HS-27A (cell line): ENCODE results near the gene CBX5.
"Not testable (repeated sequence)": the region's sequence is repeated elsewhere in the genome, so short reads cannot be mapped to it uniquely, and the experiment has no call there.

ENCODE experiments used
- DNase-seq: peaks from one replicate; pipeline ENCODE4 v3.0.0-alpha.2; 2012; ENCODE audit warnings: low read depth, missing footprints

Gene CBX5

DNA sequence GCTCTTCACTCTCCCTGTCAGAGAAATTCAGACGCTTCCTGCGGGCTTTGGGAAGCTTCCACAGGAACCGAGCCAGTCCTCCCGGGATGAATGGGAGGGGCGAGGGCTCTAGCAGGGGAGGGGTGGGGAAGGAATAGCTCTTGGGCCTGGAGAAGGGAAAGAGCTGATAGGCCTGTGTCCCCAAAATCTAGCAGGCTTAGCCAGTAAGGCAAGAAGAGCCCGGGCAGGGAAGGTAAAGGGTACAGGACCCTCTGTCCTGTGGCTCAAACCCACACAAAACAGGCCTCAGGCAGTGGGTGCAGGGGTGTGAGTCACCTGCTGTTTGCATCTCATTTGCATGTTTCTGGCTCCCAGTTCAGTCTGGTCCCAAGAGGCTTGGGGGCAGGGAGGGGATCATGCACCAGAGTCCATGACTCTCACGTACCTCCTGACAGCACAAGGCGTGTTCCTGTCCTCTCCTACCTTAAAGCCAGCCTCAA lies 82.5 kb downstream of the CBX5 start:
- DNase-seq: no peak

DNA sequence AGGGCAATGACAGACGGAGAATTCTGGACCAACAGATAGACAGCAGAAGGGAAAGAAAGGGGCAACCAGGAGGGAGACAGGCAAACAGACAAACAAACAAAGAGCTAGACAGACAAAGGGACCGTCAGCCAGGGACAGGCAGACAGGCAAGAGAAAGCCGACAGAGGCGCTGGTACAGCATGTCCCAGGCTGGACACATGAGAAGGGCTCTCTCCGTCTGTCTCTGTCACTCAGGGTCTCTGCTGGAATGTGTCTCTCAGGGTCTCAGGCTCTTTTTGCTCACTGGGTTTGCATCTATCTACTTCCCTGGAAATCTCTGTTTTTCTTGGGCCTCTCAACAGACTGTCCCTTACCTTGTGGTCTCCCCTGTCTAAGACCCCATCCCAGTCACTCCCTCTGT lies 82.9 kb downstream of the CBX5 start:
- no peak for DNase-seq

DNA sequence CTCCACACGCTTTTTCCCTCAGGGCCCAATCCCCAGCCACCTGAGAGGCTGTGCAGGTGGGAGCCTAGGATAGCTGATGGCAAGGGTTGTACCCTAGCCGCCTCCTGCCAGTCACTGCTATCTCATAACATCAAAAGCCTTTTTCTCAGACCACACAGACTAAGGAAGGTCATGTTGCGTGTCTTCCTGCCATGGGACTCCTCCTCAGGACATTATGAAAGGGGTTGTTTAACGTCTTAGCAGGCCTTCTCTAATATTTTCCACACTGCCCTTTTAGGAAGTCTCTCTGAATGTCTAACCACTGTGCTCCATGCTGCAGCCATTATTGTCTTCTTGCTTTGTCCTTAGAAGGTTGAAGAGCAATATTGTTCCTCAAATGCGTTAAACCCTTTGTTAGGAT lies 83.5 kb downstream of the CBX5 start:
- DNase-seq: no peak

DNA sequence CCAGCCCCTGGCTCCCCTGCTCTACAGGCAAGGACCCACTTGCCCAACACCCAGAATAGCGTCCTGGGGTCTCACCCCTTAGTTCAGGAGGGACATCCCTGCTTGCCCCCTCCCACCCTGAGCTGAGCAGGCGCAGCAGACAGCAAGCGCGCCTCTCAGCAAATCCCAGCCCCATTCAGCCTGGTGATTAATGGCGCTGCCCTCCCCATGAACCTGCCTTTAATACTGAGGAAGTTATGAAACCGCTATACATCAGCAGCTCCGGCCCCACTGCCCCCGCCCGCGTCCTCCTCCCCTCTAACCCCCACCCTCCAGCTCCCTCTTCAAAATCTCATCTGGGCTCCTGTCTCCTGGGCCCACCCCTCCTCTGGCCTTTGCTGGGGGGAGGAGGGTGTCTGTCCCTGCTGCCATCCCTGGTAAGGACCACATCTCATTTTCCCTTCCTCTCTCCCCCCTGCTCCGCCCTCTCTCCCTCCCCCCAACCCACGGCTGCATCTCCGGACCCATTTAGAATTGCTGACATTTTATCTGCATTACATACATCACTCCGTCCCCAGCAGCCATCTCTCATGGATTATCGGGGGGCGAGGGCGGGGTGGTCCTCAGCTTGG lies 84.1 kb downstream of the CBX5 start:
- DNase-seq: no peak

DNA sequence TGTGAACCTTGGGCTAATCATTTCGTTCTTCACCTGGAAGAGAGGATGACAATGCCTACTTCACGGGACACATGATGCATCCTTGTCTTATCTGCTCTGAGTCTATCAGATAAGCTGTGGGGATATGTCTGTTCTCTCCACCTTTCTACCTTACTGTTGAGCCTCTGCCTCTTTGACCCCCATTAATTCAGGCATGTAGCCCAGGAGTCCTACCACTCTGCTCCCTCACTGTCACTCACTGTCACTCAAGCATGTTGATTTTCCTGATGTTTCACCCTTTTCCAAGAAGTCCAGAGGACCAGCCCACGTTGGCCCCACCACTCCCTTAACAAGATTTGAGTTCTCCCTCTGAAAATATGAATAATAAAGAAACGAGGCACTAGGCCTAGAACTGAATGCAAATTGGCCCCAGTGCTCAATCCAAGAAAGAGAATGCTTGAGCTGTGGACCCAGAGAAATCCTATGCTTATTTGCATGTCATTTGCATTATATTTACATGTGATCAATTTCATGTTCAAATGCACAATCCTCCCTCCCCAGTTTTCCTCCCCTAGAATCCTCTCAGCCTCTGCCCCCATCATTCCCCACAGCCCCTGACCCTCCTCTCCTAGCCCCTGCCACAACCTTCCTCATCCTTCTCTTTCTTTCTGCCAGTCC lies 84.7 kb downstream of the CBX5 start:
- no peak for DNase-seq

DNA sequence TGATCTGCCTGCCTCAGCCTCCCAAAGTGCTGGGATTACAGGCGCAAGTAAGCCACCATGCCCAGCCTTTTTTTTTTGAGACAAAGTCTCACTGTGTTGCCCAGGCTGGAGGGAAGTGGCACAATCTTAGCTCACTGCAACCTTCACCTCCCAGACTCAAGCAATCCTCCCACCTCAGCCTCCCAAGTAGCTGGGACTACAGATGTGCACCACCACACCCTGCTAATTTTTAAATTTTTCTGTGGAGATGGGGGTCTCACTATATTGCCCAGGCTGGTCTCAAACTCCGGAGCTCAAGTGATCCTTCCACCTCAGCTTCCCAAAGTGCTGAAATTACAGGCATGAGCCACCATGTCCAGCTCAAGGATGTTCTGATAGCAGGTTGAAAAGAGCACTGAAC lies 85.3 kb downstream of the CBX5 start:
- DNase-seq: not testable (repeated sequence)

DNA sequence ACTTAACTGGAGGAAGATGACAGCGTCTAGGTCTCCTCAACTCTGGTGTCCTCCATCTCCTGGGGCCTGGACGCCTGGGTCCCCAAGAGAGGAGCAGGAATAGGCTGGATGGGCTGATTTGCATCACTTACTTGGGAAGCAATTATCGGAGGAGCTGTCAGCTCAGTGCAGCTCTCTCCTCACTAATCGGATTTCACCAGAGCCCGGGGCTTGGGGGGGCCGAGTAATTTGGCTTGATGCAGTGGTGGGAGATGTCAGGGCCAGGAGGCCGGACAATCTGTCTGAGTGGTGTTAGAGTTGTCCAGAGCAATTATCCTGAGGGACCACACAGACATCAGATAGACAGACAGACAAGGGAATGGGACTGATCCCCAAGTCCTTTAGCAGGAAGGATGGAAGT lies 86.5 kb downstream of the CBX5 start:
- no peak for DNase-seq

DNA sequence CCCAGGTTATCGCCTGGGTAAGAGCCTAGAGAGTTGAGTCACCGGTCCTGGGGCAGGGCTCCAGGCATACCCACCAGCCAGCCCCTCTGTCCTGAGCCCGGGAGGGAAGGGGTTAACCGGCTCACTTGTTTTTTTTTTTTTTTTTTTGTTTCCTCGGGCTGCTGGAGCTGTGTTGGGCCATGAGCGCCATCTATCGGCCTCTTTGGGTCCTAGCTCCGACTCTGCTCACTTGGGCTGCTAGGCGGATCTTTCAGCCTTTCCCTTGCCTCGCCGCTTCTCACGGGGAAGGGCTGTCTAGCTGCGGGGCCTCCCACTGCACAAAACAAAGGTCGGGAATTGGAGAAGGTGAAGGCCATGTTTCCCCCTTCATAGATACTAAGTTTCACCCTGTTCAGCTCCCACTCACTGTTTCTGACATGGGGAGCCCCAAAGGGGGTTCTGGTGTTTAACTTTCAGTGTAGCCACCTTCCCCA lies 88.3 kb downstream of the CBX5 start:
- DNase-seq: peak; percentile 61

DNA sequence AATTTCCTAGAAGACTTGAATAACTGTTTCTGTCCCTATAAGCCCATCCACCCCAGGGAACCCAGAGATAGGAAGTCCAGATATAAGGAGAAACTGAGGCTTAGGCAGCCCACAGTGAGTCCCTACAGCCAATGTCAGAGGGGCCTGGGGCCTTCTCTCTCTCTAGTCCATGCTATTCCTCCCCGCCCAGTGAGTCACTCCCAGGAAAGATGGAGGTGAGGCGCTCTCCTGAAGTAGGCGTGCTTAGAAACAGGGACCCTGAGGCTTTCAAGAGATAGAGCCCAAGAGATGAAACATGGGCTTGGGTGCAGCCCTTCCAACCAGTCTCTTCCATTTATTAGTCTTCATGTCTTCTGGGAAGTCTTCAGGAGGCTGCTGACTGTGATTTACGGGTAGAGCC lies 88.8 kb downstream of the CBX5 start:
- no peak for DNase-seq

DNA sequence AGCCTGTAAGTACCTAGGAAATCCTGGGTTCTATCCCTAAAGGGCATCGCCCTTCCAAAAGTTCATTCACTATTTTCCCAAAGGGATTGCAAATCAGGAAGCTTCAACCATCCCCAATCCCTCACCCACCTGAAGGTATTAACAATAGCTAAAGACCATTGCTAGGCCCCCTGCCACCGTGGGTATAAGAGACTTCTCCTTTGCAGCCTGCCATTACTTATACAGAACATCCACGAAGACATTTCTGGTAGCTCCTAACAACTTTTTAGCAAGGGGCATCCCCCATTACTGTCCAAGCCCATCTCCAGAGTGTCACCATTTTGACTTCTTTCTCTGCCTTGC lies 90.8 kb downstream of the CBX5 start:
- no peak for DNase-seq

DNA sequence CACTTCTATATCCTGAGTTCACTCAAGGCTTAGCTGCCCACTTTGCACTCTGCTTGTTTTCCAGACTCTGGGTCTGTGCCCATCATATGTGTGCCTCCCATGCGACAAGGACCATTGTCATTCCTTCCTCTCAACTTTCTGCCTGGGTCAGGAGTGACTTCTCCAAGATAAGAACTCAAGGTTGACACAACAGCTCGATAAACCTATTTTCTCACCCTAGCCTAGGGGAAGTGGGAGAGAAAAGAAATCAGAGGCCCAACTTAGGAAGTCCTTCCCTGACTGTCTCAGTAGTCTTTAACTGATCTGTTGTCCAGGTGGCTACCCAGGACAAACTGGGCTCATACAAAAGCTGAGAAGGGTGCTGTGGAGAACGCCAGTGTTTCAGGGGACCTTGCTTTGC lies 92.8 kb downstream of the CBX5 start:
- no peak for DNase-seq

DNA sequence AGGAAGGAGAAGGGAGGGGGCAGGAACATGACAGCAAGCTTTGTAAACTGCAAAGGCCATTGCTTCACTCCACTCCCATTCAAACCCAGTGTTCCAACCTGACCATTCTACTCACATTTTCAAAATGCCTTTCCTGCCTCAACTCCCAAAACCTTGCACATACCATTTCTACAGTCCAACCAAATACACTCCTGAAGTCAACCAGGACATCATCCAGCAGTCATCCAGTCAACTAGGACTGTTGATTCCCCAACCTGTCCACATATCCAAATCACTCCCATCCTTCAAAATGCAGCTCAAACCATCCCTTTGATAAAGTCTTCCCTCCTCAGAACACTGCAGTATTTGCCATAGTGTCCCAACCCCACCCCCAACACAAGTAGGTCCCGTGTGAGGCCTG lies 94.0 kb downstream of the CBX5 start:
- no peak for DNase-seq

DNA sequence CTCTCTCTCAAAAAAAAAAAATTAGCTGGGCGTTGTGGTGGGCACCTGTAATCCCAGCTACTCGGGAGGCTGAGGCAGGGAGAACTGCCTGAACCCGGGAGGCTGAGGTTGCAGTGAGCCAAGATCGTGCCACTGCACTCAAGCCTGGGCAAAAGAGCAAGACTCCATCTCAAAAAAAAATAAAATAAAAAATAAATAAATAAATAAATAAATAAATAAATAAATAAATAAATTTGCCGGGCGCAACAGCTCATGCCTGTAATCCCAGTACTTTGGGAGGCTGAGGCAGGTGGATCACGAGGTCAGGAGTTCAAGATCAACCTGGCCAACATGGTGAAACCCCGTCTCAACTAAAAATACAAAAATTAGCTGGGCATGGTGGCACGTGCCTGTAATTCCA lies 94.6 kb downstream of the CBX5 start:
- not testable (repeated sequence) for DNase-seq

DNA sequence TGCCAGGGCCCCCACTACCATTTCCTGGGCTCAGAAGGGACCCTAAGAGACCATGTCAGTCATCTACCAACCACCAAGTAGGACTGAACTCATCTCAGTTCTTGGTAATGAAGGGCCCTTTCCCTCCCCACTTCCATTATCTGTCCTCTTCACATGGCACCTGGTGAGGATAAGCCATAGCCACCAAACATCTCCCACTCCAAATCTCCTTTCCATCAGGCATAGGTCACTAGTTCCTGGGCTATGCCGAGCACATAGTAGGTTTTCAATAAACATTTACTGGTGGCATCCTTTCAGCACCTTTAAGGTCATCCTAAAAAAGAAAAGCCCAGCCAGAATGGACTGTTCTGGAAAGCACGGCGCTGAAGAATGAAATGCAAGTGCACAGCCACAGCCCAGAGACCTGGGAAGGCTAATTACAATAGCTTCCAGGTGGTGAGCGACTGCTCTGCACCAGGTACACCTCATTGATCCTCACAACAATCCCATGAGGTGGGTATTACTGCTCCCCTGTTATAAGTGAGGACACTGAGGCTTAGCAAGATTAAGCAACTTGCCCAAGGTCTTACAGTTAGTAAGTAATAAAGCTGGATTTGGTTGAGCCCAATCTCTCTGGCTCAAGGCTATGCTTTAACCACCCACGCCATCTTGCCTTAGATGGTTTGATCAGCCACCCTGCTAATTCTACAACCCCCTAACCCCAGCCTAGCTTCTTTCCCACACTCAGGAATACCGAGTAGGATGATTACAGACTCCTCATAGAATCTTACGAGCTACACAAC lies 95.7 kb downstream of the CBX5 start:
- no peak for DNase-seq

DNA sequence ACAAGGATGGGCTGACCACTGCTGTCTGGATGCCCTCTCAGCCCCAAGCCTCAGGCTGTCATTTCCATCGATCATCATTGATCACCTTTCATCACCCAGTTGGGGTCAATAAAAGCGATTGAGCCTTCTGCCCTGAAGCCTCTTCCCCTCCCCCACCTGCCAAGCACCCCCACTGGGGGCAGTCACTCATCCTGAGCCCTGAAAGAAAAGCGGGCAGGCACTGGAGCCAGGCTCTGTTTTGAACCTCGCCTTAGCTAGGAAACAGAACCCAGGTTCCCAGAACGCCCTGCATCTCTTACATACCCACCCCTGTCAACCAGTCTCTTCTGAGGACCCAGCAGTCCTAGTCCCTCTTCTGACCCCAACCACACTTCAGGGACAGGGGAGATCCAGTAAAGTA lies 96.9 kb downstream of the CBX5 start:
- no peak for DNase-seq

DNA sequence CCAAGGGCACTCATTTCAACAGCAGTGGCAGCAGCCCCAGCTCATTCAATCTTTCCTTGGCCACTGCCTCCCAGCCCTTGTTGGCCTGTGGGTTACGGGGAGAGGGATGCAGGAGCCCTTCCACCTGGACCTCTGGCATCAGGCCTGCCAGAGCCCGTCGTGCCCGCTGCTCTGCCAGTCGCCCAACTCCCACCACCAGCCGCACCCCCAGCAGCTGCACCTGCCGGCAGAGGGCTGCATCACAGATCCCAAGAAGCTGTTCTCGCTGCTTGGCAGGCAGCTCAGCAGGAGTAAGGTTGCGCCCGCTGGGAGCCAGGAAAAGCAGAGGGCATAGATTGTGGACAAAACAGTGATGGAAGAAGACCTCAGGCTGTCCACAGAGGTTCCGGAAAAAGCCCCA lies 97.8 kb downstream of the CBX5 start:
- DNase-seq: no peak
